H1 (cell line): ENCODE data around the gene HAGH. TPM values are rescaled to one million over a fixed set of nuclear protein-coding genes. Genes with fewer than 3 reads are reported as not detected.

ENCODE experiments used
- CHD7 ChIP-seq: fragments of 300-600 bp; sonication (generic); IDR thresholded peaks from 2 replicates; pipeline ENCODE4 v1.7.1; 2012; ENCODE audit warnings: low read length, moderate library complexity, mild to moderate bottlenecking, inconsistent platforms; ENCODE audit not compliant: insufficient replicate concordance
- polyA plus RNA-seq, 7 experiments: library from polyadenylated mRNA; depleted of rRNA in 3 of 7; stranded (reverse) in 5 of 7; unstranded in 2 of 7; fragments of >200 nt in 5 of 7; fragments of 200-250 nt in 2 of 7; gene quantifications; 1 replicate in 5 of 7; 2 replicates in 1 of 7; 4 replicates in 1 of 7; pipeline versions ENCODE4 v1.2.1 to v1.2.3, GENCODE V29; 2011 to 2013; ENCODE audit warnings: missing spikeins in 2 of 7, mixed read lengths in 2 of 7
- total RNA-seq: library from RNA; stranded (reverse); fragmentation: NEBNext Ultra II Directional; extraction: Animal tissue kit (Norgen Biotek cat#: 25700); gene quantifications from 2 replicates; pipeline ENCODE4 v1.2.1, GENCODE V29; 2021

HAGH gene
- total and polyA plus RNA-seq, 2 of the 8 experiments (the other 6 are each of a cell fraction or from before 2014, with no cell fraction given) = 28.7 to 40.6 TPM

- no peak for TF ChIP-seq CHD7
These were observed 33.6 kb downstream of the HAGH start (continued) for GRCh38 chr16:1792836-1793577.
